Breast epithelium (tissue), 3 donors: ENCODE measurements around the gene BCORL1.

Experiments used
- CTCF ChIP-seq, 3 donors: fragments of 450-650 bp; IDR thresholded peaks; one replicate each; pipeline ENCODE4 v1.5.1; 2016 to 2017; ENCODE audit warnings: antibody characterized with exemption in 3 of 3, mild to moderate bottlenecking in 3 of 3, moderate library complexity in 3 of 3
- POLR2A ChIP-seq: fragments of 450-650 bp; IDR thresholded peaks from one replicate; pipeline ENCODE4 v1.6.1; 2016; ENCODE audit warnings: antibody characterized with exemption, mild to moderate bottlenecking, moderate library complexity
- POLR2AphosphoS5 ChIP-seq, 3 donors: sonication (generic); formaldehyde crosslinking; IDR thresholded peaks; one replicate each; pipeline ENCODE4 v1.6.1; 2017; ENCODE audit warnings: antibody characterized with exemption in 3 of 3

- TF ChIP-seq POLR2A (no peak), CTCF (IDR thresholded peaks at IDR 0.05) (no peak), POLR2AphosphoS5 (IDR thresholded peaks at IDR 0.05) (no peak)
Measured at GRCh38 chrX:130009658-130010223, 27.3 kb downstream of the BCORL1 start.
